Fibroblast of skin of right biceps (primary cell): ENCODE data around the gene SERPINE3.
A peak's percentile ranks its signal among the peaks of the same experiment; 100 is the strongest.

ENCODE experiments used
- DNase-seq: peaks from one replicate; pipeline ENCODE4 v3.0.0-alpha.2; 2013

SERPINE3 gene

DNA sequence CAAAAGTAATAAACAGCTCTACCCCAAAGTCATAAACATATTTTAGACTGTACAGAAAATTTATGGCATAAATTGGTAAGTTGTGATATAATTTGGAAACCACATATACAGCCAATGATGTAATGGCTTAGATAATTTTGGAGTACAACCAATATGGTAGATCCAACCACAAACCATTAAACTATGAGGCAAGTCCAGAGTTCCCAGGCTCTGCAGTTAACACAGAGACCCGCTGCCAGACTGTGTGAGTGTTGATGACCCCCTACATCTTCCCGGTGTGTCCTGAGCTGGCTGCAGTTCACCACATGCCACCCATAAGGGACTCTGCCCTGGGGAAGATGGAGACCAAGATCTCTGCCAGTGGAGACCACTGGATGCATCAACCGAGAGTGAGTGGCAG is 9.9 kb upstream of the SERPINE3 start:
- DNase-seq, result no peak

- DNase-seq, result peak; percentile 43
Measured at GRCh38 chr13:51330791-51331190, 8.7 kb upstream of the SERPINE3 start.

- no peak for DNase-seq
Measured at GRCh38 chr13:51331354-51331861, 8.1 kb upstream of the SERPINE3 start.

- DNase-seq, result no peak
Measured at GRCh38 chr13:51332566-51333361, 6.7 kb upstream of the SERPINE3 start.

GRCh38 chr13:51333421-51333820 is 6.1 kb upstream of the SERPINE3 start:
- DNase-seq, result no peak

DNA sequence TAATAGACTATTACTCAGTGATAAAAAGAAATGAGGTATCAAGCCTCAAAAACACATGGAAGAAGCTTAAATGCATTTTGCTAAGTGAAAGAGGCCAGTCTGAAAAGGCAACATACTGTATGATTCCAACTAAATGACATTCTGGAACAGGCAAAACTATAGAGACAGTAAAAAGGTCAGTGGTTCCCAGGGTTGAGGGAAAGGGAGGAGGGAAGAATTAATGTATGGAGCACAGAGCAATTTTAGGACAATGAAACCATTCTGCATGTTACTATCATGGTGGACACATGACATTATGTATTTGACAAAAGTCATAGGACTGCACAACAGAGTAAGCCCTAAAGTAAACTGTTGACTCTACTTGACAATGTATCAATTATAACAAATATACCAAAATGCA is 5.7 kb upstream of the SERPINE3 start:
- no peak for DNase-seq

DNA sequence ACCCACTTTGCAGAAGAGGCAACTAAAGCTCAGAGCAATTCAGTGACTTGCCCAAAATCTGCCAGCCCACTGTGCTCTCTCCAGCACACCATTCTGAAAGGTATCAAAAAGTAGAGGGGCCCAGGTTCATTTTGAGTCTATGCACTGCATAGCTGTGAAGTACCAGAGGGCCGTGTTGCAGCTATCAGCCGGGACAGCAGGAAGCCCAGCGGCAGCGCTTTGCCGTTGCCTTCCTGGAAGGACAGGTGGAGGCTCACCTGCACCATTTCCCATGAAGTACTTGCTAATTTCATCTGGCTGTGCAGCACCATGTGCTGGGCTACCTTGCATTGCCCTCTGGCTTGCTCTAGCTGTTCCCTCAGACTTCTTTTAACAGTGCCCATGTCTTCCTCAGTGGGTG is 2.7 kb upstream of the SERPINE3 start:
- no peak for DNase-seq

DNA sequence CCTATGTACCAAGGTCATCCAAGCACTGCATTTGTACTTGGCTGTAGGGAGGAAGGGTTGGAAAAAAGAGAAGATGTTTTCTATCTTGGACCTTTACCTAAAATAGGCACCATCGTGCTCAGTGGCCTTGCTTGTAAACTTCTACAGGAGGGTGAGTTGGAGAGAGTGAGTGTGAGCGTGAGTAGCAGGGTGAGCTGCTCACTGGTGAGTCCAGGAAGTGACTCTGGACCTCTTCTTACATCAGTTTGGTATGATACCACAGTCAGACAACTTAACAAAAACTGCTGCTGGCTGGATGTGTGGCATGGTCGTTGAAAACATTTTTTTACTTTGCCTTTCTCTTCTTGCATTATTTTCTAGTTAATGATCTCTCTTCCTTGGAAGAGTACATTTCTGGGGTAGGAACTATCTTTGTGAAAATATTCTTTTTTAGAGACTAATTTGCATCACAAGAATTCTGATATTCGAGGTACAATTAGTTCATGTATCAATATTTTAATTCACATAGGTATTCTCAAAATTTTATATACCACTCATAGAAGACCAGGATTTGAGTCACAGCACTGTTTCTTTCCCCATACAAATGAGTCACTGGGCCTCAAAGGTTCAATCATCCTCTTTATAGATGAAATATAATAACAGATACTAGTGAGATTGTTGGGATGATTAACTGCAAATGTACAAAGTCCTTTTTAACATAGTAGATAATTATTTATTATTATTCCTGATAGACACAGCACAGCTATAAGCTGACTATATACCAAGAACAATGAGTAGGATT is 651 bp downstream of the SERPINE3 start:
- DNase-seq, result peak; percentile 24

DNA sequence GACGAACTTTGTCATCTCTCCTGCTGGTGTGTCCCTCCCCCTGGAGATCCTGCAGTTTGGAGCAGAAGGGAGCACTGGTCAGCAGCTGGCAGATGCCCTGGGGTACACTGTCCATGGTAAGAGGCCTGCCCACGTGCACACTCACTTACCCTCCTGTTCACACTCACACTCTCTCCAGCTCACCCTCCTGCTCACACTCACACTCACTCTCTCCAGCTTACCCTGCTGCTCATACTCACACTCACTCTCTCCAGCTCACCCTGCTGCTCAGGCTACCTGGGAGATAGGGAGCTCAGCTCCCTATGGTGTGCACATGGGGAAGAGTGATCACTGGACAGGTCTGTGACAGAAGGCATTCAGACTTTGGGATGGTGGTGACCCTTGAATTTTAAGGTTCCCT is 1.7 kb downstream of the SERPINE3 start:
- DNase-seq, result no peak

DNA sequence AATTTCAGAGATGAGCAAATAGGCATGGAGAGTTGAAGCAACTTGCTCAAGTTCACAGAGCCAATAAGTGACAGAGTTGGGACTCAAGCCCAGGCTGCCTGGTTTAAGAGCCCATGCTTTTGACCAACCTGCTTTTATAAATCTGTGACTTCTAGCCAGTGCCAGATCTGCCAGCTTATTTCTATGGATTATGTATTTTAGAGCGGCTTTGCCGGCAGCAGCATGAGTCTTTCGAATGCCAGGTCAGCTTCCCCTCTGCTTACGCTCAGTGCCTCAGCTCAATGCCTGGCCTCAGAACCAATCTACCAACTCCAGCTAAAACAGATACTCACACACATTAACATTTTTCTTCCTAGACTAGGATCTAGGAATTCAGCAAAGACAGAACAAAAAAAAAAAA is 2.3 kb downstream of the SERPINE3 start:
- no peak for DNase-seq

DNA sequence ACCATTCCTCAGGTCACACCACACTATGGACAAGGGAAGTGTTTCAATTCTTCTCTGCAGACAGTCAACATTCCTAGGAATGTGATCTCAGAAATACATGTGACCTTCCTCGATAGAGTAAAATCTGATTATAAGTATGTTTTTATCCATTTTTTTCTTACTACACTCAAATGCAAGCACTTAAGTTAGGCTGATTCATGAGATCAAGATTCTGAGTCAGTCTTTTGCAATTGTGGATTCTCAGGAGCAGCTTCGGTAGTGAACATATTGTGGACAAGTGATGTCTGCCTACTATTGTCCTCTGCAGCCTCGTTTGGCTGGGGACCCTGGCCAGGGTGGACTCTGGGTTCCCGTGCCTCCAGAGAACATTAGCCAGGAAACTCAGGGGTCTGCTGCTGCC is 3.2 kb downstream of the SERPINE3 start:
- peak; percentile 74 for DNase-seq

- peak; percentile 50 for DNase-seq
Measured at GRCh38 chr13:51343475-51343874, 4.0 kb downstream of the SERPINE3 start.

- no peak for DNase-seq
Measured at GRCh38 chr13:51346397-51346796, 6.9 kb downstream of the SERPINE3 start.

- DNase-seq, result no peak
Measured at GRCh38 chr13:51347099-51347498, 7.6 kb downstream of the SERPINE3 start.

GRCh38 chr13:51348069-51348967 is 8.8 kb downstream of the SERPINE3 start:
- DNase-seq, result no peak

DNA sequence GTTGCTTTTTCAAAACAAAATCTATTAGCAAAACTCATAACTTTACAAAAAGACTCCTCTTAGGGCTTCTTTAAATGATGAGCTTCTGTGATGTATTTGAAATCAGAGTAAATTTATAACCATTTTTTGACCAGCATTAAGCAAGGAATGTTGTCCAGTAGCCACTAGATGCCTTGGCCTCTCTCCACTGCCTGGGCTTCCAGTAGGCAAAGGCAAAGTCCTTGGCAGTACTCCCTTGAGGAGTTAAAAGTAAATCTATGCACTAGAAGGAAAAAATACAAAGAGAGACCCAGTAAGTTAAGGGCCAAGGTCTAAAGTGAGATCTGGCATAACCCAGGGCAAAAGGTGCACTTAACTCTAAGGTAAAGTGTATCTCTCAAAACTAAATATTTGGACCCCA is 9.5 kb downstream of the SERPINE3 start:
- no peak for DNase-seq

DNA sequence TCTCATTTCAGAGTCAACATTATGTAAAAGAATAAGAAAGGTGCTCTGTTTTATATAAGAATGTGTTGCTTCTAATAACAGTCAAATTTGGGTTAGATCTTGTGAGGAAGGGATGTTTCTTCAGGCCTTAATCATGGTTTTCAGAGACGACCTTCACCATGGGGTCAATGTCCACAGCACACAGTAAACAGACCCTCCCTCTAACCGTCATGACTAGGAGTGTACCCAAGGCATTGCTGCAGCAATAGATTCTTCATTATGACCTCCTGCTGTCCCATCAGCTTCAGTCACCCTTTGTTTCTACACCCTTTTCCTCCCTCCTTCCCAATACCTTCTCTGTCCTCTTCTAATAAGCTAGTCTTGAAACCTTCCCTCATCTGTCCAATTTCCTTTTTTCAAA is 15.7 kb downstream of the SERPINE3 start:
- no peak for DNase-seq

DNA sequence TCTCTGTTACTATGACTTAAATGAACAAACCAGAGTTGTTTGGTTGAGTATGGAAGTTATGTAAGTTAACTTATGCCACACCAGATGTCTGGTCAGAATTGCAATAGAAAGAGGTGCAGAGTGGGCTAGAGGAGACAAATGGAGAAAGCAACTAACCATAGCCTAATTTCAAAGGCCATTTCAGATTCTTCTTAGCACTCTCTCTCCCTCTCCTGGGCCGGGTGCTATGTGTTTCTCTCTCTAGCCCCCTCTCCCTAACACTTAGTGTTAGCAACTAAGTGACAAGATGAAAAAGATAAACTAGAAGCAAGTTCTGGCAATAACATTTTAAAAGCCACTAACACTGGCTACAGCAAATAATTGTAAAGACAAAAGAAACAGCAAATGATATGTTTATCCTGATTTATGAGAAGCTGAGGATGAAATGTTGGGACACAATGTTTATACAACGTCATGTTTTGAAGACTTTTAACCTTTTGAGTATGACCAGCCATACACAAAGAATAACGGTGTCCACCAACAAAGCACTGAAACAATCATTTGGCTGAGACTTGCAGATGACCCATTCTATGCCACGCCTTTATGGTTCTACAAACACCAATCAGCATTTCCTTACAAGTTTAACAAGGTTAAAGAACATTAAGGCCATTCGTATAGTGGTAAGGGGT is 18.6 kb downstream of the SERPINE3 start:
- no peak for DNase-seq

- no peak for DNase-seq
Measured at GRCh38 chr13:51359352-51359751, 19.9 kb downstream of the SERPINE3 start.

DNA sequence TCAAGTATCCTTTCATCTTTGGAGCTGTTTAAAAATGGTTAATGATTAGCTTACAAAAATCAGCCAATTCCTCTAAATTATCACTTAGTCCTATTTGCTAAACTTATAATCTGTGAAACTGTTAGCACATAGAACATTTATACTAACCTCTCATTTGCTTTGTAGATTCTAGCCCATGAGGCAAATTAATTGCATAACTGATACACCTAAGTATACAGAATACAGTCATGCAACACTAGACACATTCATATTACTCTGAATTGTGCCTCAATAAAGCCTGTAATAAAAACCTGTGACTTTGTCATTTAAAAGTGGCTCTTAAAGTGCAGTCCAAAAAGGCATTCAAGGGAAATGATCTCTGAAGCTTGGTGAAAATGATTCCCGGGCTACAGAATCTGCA is 21.0 kb downstream of the SERPINE3 start:
- DNase-seq, result no peak

DNA sequence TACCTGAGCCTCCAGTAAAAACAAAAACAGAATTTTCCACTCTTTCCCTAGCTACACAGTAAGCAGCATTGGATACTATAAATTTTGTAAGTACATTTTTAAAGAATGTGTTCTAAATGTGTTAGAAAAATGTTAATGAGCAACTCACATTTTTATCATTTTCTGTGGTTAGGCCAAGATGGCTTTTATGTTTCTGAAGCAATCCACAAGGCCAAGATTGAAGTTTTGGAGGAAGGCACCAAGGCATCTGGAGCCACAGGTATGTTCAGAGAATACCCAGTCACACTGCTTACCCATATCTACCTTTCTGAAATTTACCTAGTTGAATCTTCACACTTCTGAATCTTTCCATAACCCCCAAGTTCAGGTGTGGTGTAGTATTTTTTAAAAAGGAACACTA is 21.6 kb downstream of the SERPINE3 start:
- DNase-seq, result peak; percentile 58

GRCh38 chr13:51363625-51364024 is 24.1 kb downstream of the SERPINE3 start:
- no peak for DNase-seq
